ENCODE results near the gene SLC6A17.
A peak's percentile ranks its signal among the peaks of the same experiment; 100 is the strongest.

SLC6A17 gene

DNA sequence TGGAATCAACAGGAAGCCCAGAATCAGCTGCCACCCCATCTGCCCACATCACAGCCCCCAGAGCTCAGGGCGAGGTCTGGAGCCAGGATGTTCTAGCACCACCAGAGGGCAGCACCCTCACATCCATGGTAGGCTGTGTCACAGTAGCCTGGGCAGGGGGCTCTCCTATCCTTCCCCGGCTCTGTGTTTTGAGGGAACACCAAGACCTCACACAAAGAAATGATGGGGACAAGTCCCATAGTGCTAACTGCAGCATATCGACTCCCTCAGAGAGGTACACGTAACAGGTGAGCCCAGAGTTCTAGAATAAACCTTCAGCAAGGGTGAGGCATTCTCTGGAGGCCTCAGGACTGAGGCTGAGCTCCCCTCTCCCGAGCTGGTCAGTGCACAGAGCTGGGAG lies 57.5 kb downstream of the SLC6A17 start:
- Mint-ChIP-seq H3K36me3 (ENCODE audit: low read depth) (no peaks in the 10 kb centered on the region), H3K4me1 (peaks cover 34% of the 10 kb centered on the region), H3K4me3 (no peak overlapping the region), H3K27me3 (ENCODE audit: low read depth, poor library complexity) (peaks cover 61% of the 10 kb centered on the region), H3K27ac (no peak overlapping the region), H3K9me3 (no peaks in the 10 kb centered on the region)
- DNase-seq: peak; percentile 87
- TF ChIP-seq, protein P1, sequence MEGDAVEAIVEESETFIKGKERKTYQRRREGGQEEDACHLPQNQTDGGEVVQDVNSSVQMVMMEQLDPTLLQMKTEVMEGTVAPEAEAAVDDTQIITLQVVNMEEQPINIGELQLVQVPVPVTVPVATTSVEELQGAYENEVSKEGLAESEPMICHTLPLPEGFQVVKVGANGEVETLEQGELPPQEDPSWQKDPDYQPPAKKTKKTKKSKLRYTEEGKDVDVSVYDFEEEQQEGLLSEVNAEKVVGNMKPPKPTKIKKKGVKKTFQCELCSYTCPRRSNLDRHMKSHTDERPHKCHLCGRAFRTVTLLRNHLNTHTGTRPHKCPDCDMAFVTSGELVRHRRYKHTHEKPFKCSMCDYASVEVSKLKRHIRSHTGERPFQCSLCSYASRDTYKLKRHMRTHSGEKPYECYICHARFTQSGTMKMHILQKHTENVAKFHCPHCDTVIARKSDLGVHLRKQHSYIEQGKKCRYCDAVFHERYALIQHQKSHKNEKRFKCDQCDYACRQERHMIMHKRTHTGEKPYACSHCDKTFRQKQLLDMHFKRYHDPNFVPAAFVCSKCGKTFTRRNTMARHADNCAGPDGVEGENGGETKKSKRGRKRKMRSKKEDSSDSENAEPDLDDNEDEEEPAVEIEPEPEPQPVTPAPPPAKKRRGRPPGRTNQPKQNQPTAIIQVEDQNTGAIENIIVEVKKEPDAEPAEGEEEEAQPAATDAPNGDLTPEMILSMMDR (IDR thresholded peaks at IDR 0.05): peak; percentile 90

DNA sequence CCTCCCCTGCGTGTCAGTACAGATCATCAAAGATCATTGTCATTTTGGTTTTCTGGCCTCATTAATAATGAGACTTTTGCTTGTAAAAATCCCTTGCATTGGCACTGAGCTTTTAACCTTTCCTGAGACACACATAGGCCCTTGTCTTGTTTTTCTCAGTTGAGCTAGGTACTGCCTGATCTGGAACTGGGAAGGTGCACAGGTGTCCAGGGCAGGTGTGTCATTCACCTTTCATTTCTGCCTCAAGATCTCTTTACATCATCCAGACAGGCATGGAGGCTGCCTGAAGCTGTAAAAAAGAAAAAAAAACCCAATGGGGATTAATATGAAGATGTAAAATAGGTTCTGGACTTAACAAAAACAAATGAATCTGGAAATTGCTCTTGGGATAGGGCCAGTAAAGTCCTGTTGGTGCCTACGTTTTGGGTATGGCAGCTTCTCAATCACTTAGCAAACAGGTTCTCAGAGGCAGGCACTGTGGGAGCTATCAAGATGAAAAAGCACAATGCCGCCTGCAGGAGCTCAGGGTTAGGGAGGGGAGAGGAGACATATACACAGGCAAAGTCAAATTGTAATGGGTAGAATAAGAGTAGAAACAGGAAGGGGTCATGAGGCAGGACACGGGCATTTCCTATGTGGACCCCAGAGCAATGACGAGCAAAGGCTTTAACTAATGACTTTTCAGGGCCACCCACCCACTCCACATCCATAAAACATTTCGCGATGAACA lies 58.8 kb downstream of the SLC6A17 start:
- H3K4me3 Mint-ChIP-seq: peak overlapping the region; percentile 84
- TF ChIP-seq, protein P1 (IDR thresholded peaks at IDR 0.05): no peak
- no peak for DNase-seq
- H3K9me3 Mint-ChIP-seq: no peaks in the 10 kb centered on the region
- peaks cover 74% of the 10 kb centered on the region for H3K27me3 Mint-ChIP-seq (ENCODE audit: low read depth, poor library complexity)
- H3K36me3 Mint-ChIP-seq (ENCODE audit: low read depth): no peaks in the 10 kb centered on the region
- peaks cover 40% of the 10 kb centered on the region for H3K4me1 Mint-ChIP-seq
- peak overlapping the region; percentile 88 for H3K27ac Mint-ChIP-seq

DNA sequence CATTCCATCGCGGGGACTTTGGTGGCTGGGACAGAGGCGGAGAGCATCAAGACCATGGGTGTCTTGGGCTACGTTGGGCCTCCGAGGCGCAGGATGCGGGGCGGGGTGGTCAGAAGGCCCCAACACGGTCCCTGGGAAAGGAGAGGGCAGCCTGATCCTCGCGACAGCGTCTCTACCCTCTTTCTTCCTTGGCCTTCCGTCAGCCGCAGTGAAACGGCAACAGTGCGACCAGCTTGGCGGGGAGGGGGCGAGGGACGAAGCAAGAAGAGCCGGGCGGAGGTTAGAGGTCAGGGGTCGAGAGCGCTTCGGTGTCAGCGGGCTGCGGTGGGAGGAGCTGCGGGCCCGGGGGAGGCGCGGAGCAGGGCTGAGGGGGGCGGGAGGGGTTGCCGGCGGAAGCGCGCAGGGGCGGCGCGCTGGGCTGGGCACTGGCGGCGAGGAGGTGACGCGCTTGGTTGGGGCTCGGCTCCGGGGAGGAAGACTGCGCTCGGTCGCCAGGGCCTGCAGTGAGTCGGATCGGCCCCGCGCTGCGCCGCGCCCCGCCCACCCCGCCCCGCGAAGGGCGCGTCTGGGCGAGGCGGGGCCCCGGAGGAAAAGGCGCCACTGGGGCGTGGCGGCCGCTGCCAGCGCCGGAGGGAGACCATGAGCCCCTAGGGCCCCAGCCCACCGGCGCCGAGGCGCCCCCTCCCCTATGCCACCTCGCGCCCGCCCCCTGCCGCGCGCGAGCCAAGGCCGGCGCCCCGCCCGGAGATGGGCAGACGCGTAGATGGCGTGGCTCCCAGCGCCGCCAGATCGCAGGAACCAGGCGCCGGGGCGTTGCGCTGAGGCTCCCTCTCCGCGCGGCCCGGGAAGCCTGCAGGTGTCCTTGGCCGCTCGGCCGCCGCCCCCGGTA lies 59.7 kb downstream of the SLC6A17 start, which contains the start of gene KCNC4:
KCNC4 (plus strand) TSS at position 600 of the 889 bp plus-strand sequence. CDS start 1,186 bp downstream, outside the sequence.
- Mint-ChIP-seq H3K36me3 (ENCODE audit: low read depth) (no peaks in the 10 kb centered on the region), H3K4me3 (peak within 1 kb of the TSS; percentile 84), H3K9me3 (no peaks in the 10 kb centered on the region), H3K27me3 (ENCODE audit: low read depth, poor library complexity) (peaks cover 76% of the 10 kb centered on the region), H3K4me1 (peaks cover 40% of the 10 kb centered on the region), H3K27ac (peak within 1 kb of the TSS; percentile 88)
- peak; percentile 91 for DNase-seq
- TF ChIP-seq, protein P1 (IDR thresholded peaks at IDR 0.05): no peak

DNA sequence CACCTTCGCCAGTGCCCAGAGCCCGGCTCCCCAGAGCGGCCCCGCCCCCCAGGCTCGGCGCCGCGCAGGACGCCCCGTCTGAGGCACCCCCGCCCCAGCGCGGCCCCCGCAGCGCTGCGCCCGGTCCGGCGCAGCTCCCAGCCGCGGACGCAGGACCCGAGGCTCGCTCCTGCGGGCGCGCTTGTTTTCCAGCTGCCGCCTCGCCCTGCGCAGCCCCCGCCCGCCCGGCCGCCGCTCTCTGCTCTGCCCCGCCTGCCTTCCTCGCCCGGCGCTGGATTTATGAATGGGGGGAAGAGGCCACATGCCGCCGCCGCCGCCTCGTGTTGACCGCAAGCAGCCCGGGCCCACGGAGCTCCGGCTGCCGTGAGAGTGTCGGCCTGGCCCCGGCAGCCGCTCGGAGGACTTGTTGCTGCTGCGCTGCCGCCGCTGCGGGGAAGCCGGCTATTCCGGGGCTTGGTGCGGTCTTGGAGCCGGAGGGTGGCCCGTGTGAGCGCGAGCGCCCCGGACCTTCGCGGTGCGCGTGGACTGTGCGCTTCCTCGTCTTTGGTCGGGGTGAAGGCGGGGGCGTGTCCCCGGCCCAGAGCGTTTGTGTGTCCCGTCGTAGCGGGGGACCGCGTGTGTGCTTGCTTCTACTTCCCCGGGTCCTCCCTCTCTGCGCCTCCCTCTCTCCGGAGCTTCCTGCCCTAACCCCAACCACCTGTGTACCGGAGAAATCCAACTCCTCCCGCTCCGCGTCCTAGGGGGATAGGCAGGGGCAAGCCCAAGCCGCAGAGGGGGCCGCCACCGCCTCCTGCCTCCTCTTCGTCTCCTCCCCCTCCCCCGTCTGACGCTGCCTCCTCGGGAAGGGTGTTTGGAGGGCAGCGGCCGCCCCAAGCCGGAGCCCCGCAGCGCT lies 60.6 kb downstream of the SLC6A17 start:
- Mint-ChIP-seq H3K4me3 (peak overlapping the region; percentile 79), H3K36me3 (ENCODE audit: low read depth) (no peaks in the 10 kb centered on the region), H3K4me1 (peaks cover 40% of the 10 kb centered on the region), H3K27me3 (ENCODE audit: low read depth, poor library complexity) (peaks cover 77% of the 10 kb centered on the region), H3K9me3 (no peaks in the 10 kb centered on the region), H3K27ac (no peak overlapping the region)
- TF ChIP-seq, protein P1 (IDR thresholded peaks at IDR 0.05): no peak
- peak; percentile 75 for DNase-seq

DNA sequence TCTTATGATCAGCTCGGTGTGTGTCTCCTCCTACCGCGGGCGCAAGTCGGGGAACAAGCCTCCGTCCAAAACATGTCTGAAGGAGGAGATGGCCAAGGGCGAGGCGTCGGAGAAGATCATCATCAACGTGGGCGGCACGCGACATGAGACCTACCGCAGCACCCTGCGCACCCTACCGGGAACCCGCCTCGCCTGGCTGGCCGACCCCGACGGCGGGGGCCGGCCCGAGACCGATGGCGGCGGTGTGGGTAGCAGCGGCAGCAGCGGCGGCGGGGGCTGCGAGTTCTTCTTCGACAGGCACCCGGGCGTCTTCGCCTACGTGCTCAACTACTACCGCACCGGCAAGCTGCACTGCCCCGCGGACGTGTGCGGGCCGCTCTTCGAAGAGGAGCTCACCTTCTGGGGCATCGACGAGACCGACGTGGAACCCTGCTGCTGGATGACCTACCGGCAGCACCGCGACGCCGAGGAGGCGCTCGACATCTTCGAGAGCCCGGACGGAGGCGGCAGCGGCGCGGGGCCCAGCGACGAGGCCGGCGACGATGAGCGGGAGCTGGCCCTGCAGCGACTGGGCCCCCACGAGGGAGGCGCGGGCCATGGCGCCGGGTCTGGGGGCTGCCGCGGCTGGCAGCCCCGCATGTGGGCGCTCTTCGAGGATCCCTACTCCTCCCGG lies 61.3 kb downstream of the SLC6A17 start:
- H3K9me3 Mint-ChIP-seq: no peaks in the 10 kb centered on the region
- TF ChIP-seq, protein P1 (IDR thresholded peaks at IDR 0.05): no peak
- no peaks in the 10 kb centered on the region for H3K36me3 Mint-ChIP-seq (ENCODE audit: low read depth)
- H3K27ac Mint-ChIP-seq: no peak overlapping the region
- peak overlapping the region; percentile 79 for H3K4me3 Mint-ChIP-seq
- peak; percentile 42 for DNase-seq
- peaks cover 40% of the 10 kb centered on the region for H3K4me1 Mint-ChIP-seq
- peaks cover 73% of the 10 kb centered on the region for H3K27me3 Mint-ChIP-seq (ENCODE audit: low read depth, poor library complexity)
